Left cardiac atrium (tissue), 4 donors: Measurements from ENCODE around the gene FOXN4. TPM values are rescaled to one million over a fixed set of nuclear protein-coding genes. Genes with fewer than 3 reads are reported as not detected.

Experiments used
- ATAC-seq, 2 donors: fragments of 200-7000 bp; cut with Tn5 transposase; one replicate each; pipeline ENCODE4 v1.9.1; 2020; ENCODE audit warnings: mild to moderate bottlenecking in 2 of 2, moderate library complexity in 2 of 2
- DNase-seq: peaks from one replicate; pipeline ENCODE4 v3.0.0-alpha.2; 2020
- intact Hi-C, 2 donors: fragments of 100-400 bp; cut with DNase I; formaldehyde crosslinking; loops; one replicate each; pipeline versions ENCODE4 v1.14.1 to v1.15.1; 2022 to 2023
- total RNA-seq, 2 donors: library from RNA; stranded (reverse); fragmentation: NEBNext Ultra II Directional; extraction: Animal tissue kit (Norgen Biotek cat#: 25700); gene quantifications; one replicate each; pipeline ENCODE4 v1.2.1, GENCODE V29; 2021
- donor health status: DM: no; HTN: yes; CAD: no.
- donor health status: DM: no; HTN: yes; CAD: no; lungs with severe emphysema.
- donor health status: DM: yes; HTN: yes; CAD: no.
- donor health status: Dilated cardiomyopathy.

The FOXN4 gene
- total RNA-seq, 2 donors from 2014 or later, result not detected

DNA sequence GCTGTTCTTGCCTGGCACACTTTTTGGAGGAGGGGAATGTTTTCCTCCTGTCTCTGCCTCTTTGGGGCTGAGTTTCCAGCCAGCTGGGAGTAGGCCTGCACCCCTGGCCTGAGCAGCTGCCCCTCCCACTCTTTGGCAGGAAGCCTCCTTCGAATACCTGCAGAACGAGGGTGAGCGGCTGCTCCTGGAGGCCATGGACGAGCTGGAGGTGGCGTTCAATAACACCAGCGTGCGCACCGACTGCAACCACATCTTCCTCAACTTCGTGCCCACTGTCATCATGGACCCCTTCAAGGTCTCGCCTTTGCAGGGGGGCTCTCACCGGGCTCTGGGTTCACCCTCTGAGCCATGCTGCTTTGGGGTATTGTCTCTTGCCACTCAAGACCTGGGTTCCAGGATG, 69.4 kb downstream of the FOXN4 start:
- intact Hi-C loops, result no loop called here
- DNase-seq (no peak), ATAC-seq (no peak)

DNA sequence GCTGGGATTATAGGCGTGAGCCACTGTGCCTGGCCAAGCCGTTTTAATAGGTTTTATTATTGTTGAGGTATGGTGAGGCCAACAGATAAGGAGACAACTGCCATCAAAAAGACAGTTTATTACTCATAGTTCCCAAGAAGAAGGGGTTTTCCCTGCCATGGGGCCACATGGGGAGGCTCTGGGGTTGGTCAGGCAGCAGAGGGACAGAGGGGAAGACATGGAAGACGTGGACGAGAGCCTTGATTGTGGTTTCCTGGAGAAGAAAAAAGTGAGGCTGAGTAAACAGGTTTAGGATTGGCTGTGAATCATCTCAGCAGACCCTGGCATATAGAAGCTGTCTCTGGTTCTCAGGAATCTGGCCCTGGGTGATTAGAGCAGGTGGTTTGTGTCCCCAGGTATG, 69.9 kb downstream of the FOXN4 start:
- intact Hi-C loops, result no loop called here
- ATAC-seq, result no peak
- DNase-seq, result no peak

DNA sequence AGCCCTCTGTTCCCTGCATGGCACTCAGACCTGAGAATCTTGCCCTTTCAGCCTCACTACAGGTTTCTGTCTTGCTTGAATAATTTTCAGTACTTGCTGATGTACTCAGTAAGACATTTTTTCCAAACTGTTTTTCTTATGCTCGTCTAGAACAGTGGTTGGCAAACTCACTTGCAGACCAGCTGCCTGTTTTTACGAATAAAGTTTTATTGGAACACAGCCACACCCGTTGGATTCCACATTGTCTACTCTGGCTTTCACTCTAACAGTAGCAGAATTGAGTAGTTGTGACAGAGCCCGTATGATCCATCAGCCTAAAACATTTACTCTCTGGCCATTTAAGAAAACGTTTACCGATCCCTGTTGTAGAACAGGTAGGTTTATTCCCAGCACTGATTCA, 72.8 kb downstream of the FOXN4 start:
- no peak for DNase-seq
- no peak for ATAC-seq
- intact Hi-C loops, result no loop called here

DNA sequence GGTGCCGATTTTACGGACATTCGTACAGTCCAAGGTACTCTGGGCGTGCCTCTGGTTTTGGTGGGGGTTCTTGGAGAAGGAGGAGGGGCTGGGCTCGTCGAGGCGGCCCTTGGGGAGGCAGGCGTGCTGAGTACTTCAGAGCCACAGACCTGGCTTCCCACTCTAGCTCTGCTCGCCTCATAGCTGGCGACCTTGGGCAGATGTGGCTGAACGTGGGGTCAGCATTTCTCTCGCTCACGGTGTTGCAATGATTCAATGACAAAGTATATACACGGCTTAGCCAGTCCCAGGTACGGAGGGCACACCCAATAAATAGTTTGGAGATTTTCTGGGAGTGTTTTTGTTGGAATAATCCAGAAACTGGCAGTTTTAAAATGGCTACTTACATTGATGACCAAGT, 75.1 kb downstream of the FOXN4 start:
- no peak for ATAC-seq
- no peak for DNase-seq
- intact Hi-C loops, result no loop called here

DNA sequence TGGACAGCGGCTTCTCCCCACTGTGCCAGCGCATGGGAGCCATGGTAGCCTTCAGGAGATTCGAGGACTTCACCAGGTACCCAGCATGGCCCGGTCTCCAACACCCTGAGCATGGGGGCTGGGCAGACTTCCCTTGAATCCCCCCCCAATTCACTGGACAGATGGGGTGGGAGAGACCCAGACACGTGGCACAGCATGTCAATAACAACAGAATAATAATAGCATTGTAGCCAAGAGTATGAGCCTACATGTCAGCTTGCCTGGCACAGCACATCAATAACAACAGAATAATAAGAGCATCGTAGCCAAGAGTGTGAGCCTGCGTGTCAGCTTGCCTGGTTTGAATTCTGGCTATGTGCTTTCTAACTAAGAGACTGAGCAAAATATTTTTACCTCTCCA, 76.4 kb downstream of the FOXN4 start:
- no peak for DNase-seq
- ATAC-seq, result no peak
- intact Hi-C loops, result no loop called here

DNA sequence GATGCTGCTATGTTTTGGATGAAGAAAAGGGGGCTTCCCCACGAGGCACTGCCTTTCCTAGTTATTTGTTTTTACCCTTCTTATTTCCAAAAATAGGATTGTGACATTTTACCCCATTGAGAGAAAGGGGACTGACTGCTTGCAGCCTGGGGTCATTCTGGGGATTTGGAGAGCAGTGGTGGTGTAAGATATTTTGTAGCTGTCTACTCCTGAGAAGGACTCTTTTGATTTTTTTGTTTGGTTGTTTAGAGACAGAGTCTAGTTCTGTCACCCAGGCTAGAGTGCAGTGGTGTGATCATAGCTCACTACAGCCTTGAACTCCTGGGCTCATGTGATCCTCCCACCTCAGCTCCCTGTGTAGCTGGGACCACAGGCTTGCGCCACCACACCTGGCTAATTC, 78.9 kb downstream of the FOXN4 start:
- ATAC-seq, result no peak
- DNase-seq, result no peak
- intact Hi-C loops, result no loop called here

DNA sequence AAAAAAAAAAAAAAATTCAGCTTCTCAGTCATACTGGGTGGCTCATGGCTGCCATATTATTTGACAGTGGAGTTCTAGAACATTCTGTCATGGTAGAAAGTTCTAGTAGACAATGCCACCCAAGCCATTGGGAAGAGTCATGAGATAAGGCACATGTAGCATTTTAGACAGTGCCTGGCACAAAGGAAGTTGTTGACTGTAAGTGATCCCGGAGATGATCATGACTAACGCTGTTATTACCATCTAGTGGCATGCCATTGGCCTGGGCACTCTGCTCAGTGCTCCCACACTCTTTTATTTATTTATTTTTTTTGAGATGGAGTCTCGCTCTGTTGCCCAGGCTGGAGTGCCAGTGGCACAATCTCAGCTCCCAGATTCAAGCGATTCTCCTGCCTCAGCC, 80.4 kb downstream of the FOXN4 start:
- no peak for DNase-seq
- intact Hi-C loops, result no loop called here
- no peak for ATAC-seq

Other genes starting within 250 kb of the FOXN4 start
- 10 to 100 TPM in 1 of 2 donors, 1 to 10 TPM in 1; 8.5 to 12.0 TPM for gene ALKBH2, start 215.8 kb downstream of the FOXN4 start, total RNA-seq
- 10 to 100 TPM; 13.9 to 16.6 TPM for gene UNG, start 211.7 kb downstream of the FOXN4 start, total RNA-seq
- gene ACACB, start 192.7 kb downstream of the FOXN4 start, total RNA-seq, result 100 to 1,000 TPM; 165 to 172 TPM
- 1 to 10 TPM in 1 of 2 donors, under 1 TPM in 1; 0.91 to 2.0 TPM for gene MYO1H, start 38.6 kb upstream of the FOXN4 start, total RNA-seq
- gene KCTD10, start 168.0 kb upstream of the FOXN4 start, total RNA-seq, result 10 to 100 TPM; 36.2 to 96.5 TPM
- 10 to 100 TPM; 40.4 to 54.8 TPM for gene UBE3B, start 168.3 kb upstream of the FOXN4 start, total RNA-seq